Mesothelial cell of epicardium (in vitro differentiated cells): ENCODE measurements around the gene ASTN1. TPM values are rescaled to one million over a fixed set of nuclear protein-coding genes. Genes with fewer than 3 reads are reported as not detected.

Source experiments
- DNase-seq, 2 experiments: peaks; one replicate each; pipeline ENCODE4 v3.0.0; 2021; ENCODE audit warnings: low spot score in 2 of 2; ENCODE audit not compliant: unreplicated experiment in 2 of 2
- H3K27ac Mint-ChIP-seq: 2 replicates; pipeline ENCODE4 v1.8.0; 2021; ENCODE audit warnings: mixed read lengths
- H3K27me3 Mint-ChIP-seq: 2 replicates; pipeline ENCODE4 v1.8.0; 2021; ENCODE audit warnings: low read depth, mixed read lengths
- H3K36me3 Mint-ChIP-seq: 2 replicates; pipeline ENCODE4 v1.8.0; 2021; ENCODE audit warnings: mixed read lengths
- H3K4me1 Mint-ChIP-seq: 2 replicates; pipeline ENCODE4 v1.8.0; 2021; ENCODE audit warnings: mixed read lengths
- H3K4me3 Mint-ChIP-seq: 2 replicates; pipeline ENCODE4 v1.8.0; 2021; ENCODE audit warnings: mild to moderate bottlenecking, moderate library complexity, mixed read lengths
- H3K9me3 Mint-ChIP-seq: 2 replicates; pipeline ENCODE4 v1.8.0; 2021; ENCODE audit warnings: mixed read lengths
- CTCF ChIP-seq: fragments of 200-600 bp; sonication (generic); IDR thresholded peaks from one replicate; pipeline ENCODE4 v1.5.0; 2021; ENCODE audit warnings: antibody characterized with exemption; ENCODE audit not compliant: unreplicated experiment
- total RNA-seq: library from RNA; stranded (reverse); gene quantifications from 3 replicates; pipeline ENCODE4 v1.2.1, GENCODE V29; 2021

Gene ASTN1
- total RNA-seq, 1 donor from 2014 or later: 4.0 TPM

- no peak for TF ChIP-seq CTCF
- H3K27me3 Mint-ChIP-seq: peaks cover 3% of the 10 kb centered on the region
- peaks cover 6% of the 10 kb centered on the region for H3K4me1 Mint-ChIP-seq
- H3K9me3 Mint-ChIP-seq: no peaks in the 10 kb centered on the region
- peak overlapping the region; percentile 64 for H3K4me3 Mint-ChIP-seq
- no peak for DNase-seq
- no peak overlapping the region for H3K27ac Mint-ChIP-seq
- no peaks in the 10 kb centered on the region for H3K36me3 Mint-ChIP-seq
These were observed 542 bp upstream of the ASTN1 start for GRCh38 chr1:177165069-177165439.

GRCh38 chr1:177163844-177164379, 600 bp downstream of the ASTN1 start:
- Mint-ChIP-seq H3K27ac (no peak overlapping the region), H3K4me3 (peak overlapping the region; percentile 64), H3K9me3 (no peaks in the 10 kb centered on the region), H3K4me1 (peaks cover 6% of the 10 kb centered on the region), H3K27me3 (peaks cover 13% of the 10 kb centered on the region), H3K36me3 (no peaks in the 10 kb centered on the region)
- no peak for DNase-seq
- TF ChIP-seq CTCF: no peak

GRCh38 chr1:177162243-177162642, 2.3 kb downstream of the ASTN1 start:
- Mint-ChIP-seq H3K9me3 (no peaks in the 10 kb centered on the region), H3K4me3 (no peak overlapping the region), H3K36me3 (no peaks in the 10 kb centered on the region), H3K27ac (no peak overlapping the region), H3K27me3 (peaks cover 16% of the 10 kb centered on the region), H3K4me1 (peaks cover 6% of the 10 kb centered on the region)
- DNase-seq: no peak
- TF ChIP-seq CTCF: no peak

- Mint-ChIP-seq H3K27ac (no peak overlapping the region), H3K36me3 (no peaks in the 10 kb centered on the region), H3K9me3 (no peaks in the 10 kb centered on the region), H3K4me1 (peaks cover 4% of the 10 kb centered on the region), H3K27me3 (peaks cover 5% of the 10 kb centered on the region), H3K4me3 (no peak overlapping the region)
- TF ChIP-seq CTCF: no peak
- no peak for DNase-seq
These were observed 18.0 kb downstream of the ASTN1 start for GRCh38 chr1:177146499-177146898.

GRCh38 chr1:177145106-177146070, 19.1 kb downstream of the ASTN1 start:
- TF ChIP-seq CTCF: no peak
- no peak overlapping the region for H3K4me3 Mint-ChIP-seq
- H3K27ac Mint-ChIP-seq: no peak overlapping the region
- peaks cover 9% of the 10 kb centered on the region for H3K27me3 Mint-ChIP-seq
- DNase-seq: no peak
- no peaks in the 10 kb centered on the region for H3K36me3 Mint-ChIP-seq
- H3K4me1 Mint-ChIP-seq: peaks cover 4% of the 10 kb centered on the region
- H3K9me3 Mint-ChIP-seq: no peaks in the 10 kb centered on the region
